Fibroblast of lung (primary cell): ENCODE measurements around the gene SFT2D1. TPM values are rescaled to one million over a fixed set of nuclear protein-coding genes. Genes with fewer than 3 reads are reported as not detected.

Experiments used
- DNase-seq, 2 donors: peaks; one replicate each; pipeline versions ENCODE4 v3.0.0 to v3.0.0-alpha.2; 2010; ENCODE audit warnings: low read depth in 2 of 2
- H2AFZ ChIP-seq: 2 replicates; pipeline ENCODE4 v1.5.1; 2012; ENCODE audit warnings: low read length, control low read depth, inconsistent platforms
- H3K27ac ChIP-seq: 2 replicates; pipeline ENCODE4 v1.5.1; 2011; ENCODE audit warnings: low read length, control low read depth; ENCODE audit not compliant: insufficient read depth
- H3K27me3 ChIP-seq: 2 replicates; pipeline ENCODE4 v1.5.1; 2011; ENCODE audit warnings: mild to moderate bottlenecking, low read length; ENCODE audit not compliant: control insufficient read depth, insufficient read depth
- H3K36me3 ChIP-seq: 2 replicates; pipeline ENCODE4 v1.5.1; 2011; ENCODE audit warnings: low read length; ENCODE audit not compliant: control insufficient read depth, insufficient read depth
- H3K4me1 ChIP-seq: 2 replicates; pipeline ENCODE4 v1.5.1; 2011; ENCODE audit warnings: low read length; ENCODE audit not compliant: control insufficient read depth, insufficient read depth; ENCODE audit errors: extremely low read depth
- H3K4me2 ChIP-seq: 2 replicates; pipeline ENCODE4 v1.5.1; 2011; ENCODE audit warnings: low read length, control low read depth; ENCODE audit not compliant: insufficient read depth; ENCODE audit errors: extremely low read depth
- H3K4me3 ChIP-seq, 4 experiments: fragments of 200-600 bp in 1 of 4; sonication (generic) in 1 of 4; replicated peaks in 1 of 4; 2 replicates each; pipeline ENCODE4 v1.5.1; 2011 to 2016; ENCODE audit warnings: low read length in 4 of 4, low read depth in 3 of 4, mild to moderate bottlenecking in 3 of 4, control low read depth in 2 of 4, inconsistent platforms in 1 of 4, mixed read lengths in 1 of 4; ENCODE audit not compliant: insufficient read depth in 1 of 4; ENCODE audit errors: control extremely low read depth in 1 of 4
- H3K79me2 ChIP-seq: 2 replicates; pipeline ENCODE4 v1.5.1; 2012; ENCODE audit warnings: mild to moderate bottlenecking, low read length, inconsistent platforms; ENCODE audit not compliant: control insufficient read depth, insufficient read depth
- H3K9ac ChIP-seq: 2 replicates; pipeline ENCODE4 v1.5.1; 2011; ENCODE audit warnings: mild to moderate bottlenecking, low read length, control low read depth; ENCODE audit not compliant: insufficient read depth
- H3K9me3 ChIP-seq: 2 replicates; pipeline ENCODE4 v1.5.1; 2012; ENCODE audit warnings: low read depth, low read length; ENCODE audit not compliant: control insufficient read depth, insufficient read depth
- H4K20me1 ChIP-seq: 2 replicates; pipeline ENCODE4 v1.5.1; 2011; ENCODE audit warnings: low read length; ENCODE audit not compliant: control insufficient read depth, insufficient read depth; ENCODE audit errors: extremely low read depth
- CTCF ChIP-seq, 2 donors: IDR thresholded peaks in 1 of 2; conservative IDR thresholded peaks in 1 of 2; 1 replicate in 1 of 2; 2 replicates in 1 of 2; pipeline ENCODE4 v1.5.1; 2011 to 2012; ENCODE audit warnings: low read length in 2 of 2, control low read depth in 1 of 2, inconsistent platforms in 1 of 2, low read depth in 1 of 2, mild to moderate bottlenecking in 1 of 2
- EZH2 ChIP-seq: IDR thresholded peaks from 2 replicates; pipeline ENCODE4 v1.5.1; 2012; ENCODE audit warnings: low read length, control low read depth, mild to moderate bottlenecking; ENCODE audit errors: missing control alignments
- polyA plus RNA-seq, 2 donors: library from polyadenylated mRNA; depleted of rRNA in 1 of 2; stranded (reverse) in 1 of 2; unstranded in 1 of 2; fragments of >200 nt; gene quantifications; 2 replicates each; pipeline ENCODE4 v1.2.1, GENCODE V29; 2011 to 2012; ENCODE audit warnings: missing spikeins in 1 of 2
- total RNA-seq: library from RNA; depleted of rRNA; stranded (reverse); fragments of >200 nt; gene quantifications from 2 replicates; pipeline ENCODE4 v1.2.1, GENCODE V29; 2014

SFT2D1 gene
- total and polyA plus RNA-seq, 2 donors (not counting 1 experiment from before 2014, with no cell fraction given) = 34.8 to 86.0 TPM

DNA sequence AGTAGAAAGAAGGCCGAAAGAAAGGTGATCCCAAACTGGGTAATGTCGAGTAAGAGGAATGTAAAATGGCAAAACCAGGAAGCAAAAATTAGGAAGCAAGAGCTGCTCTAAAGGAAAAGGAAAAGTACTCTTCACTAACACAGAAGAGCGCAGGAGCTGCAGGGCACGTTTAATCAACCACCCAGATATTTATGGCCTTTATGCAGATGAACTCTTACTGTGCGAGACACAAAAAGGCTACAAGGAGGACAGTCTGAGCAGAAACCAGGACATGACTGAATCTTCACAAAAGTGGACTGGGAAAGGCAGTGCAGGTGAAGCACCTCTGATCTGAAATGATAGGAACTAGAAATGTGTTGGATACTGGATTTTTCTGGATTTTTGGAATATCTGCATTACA is 18.9 kb downstream of the SFT2D1 start:
- TF ChIP-seq CTCF (conservative IDR thresholded peaks at IDR 0.05 in 1 of 2, IDR thresholded peaks at IDR 0.05 in 1 of 2; ENCODE audit: low read depth in 1 of 2, low read length in 2 of 2) = no peak
- TF ChIP-seq EZH2 = no peak
- Histone ChIP-seq H4K20me1 (no peaks in the 10 kb centered on the region), H3K36me3 (peaks cover 10% of the 10 kb centered on the region), H3K9ac (no peak overlapping the region), H3K27me3 (no peaks in the 10 kb centered on the region), H3K79me2 (peaks cover 3% of the 10 kb centered on the region), H3K4me2 (no peak overlapping the region), H3K4me3 (no peak overlapping the region), H3K4me1 (no peaks in the 10 kb centered on the region), H3K9me3 (no peaks in the 10 kb centered on the region), H2AFZ (no peak overlapping the region), H3K27ac (no peak overlapping the region)
- DNase-seq = no peak

DNA sequence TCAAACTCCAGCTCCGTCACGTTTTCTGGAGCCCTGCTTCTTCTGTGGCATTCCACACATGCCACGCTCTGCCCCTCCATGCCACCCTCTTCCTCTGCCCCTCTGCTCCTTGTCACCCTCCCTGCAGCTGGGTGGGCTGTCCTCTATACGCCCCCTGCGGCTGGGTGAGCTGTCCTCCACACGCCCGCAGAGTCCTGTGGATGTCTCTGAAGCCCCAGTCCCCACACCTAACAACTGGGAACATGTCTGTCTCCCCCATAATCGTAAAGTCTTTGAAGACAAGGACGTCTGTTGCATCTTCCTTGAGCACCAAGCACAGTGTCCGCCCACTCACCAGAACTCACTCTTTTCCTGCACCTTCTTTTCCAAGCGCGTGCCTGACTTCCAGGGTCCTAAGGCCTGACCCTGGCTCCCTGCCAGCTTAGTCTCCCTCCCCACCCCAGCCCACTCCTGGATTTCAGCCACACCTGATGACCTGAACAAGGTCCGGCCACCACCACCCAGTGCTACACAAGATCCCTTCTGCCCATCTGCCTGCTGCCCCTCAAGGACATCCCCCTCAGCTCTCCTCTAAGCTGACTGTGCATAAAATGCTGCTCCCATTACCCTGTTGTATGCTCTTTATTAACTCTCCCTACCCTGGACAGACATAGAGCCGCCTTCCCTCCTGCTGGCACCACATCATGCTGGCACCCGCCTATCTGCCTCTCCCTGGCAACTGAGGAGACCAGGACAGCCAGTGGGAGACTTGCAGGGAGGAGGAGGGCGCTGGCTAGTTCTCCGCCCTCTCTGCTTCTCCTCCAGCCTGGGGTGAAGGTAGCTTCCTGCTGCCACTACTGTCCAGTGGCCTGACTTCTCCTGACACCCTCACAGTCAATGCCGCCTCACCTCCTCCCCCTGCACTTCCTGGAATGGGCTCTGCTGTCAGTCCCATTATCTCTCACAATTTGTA is 23.4 kb downstream of the SFT2D1 start:
- Histone ChIP-seq H2AFZ (no peak overlapping the region), H4K20me1 (no peaks in the 10 kb centered on the region), H3K27ac (no peak overlapping the region), H3K79me2 (no peaks in the 10 kb centered on the region), H3K27me3 (no peaks in the 10 kb centered on the region), H3K36me3 (peaks cover 4% of the 10 kb centered on the region), H3K4me2 (no peak overlapping the region), H3K4me3 (no peak overlapping the region), H3K9me3 (no peaks in the 10 kb centered on the region), H3K9ac (no peak overlapping the region), H3K4me1 (no peaks in the 10 kb centered on the region)
- DNase-seq = no peak
- no peak for TF ChIP-seq CTCF (conservative IDR thresholded peaks at IDR 0.05 in 1 of 2, IDR thresholded peaks at IDR 0.05 in 1 of 2; ENCODE audit: low read depth in 1 of 2, low read length in 2 of 2)
- no peak for TF ChIP-seq EZH2

GRCh38 chr6:166318227-166318626 is 24.1 kb downstream of the SFT2D1 start:
- H3K9me3 ChIP-seq = no peaks in the 10 kb centered on the region
- no peaks in the 10 kb centered on the region for H3K4me1 ChIP-seq
- H3K27ac ChIP-seq = no peak overlapping the region
- no peak overlapping the region for H3K9ac ChIP-seq
- H3K4me3 ChIP-seq = no peak overlapping the region
- no peak for TF ChIP-seq CTCF (conservative IDR thresholded peaks at IDR 0.05 in 1 of 2, IDR thresholded peaks at IDR 0.05 in 1 of 2; ENCODE audit: low read depth in 1 of 2, low read length in 2 of 2)
- TF ChIP-seq EZH2 = no peak
- H2AFZ ChIP-seq = no peak overlapping the region
- H3K79me2 ChIP-seq = no peaks in the 10 kb centered on the region
- peaks cover 2% of the 10 kb centered on the region for H3K36me3 ChIP-seq
- H4K20me1 ChIP-seq = no peaks in the 10 kb centered on the region
- no peak for DNase-seq
- H3K27me3 ChIP-seq = no peaks in the 10 kb centered on the region
- H3K4me2 ChIP-seq = no peak overlapping the region
